GM23248 (cell line): ENCODE results near the gene YPEL1.

Source experiments
- EZH2 ChIP-seq: fragments of 200-600 bp; sonication (generic); IDR thresholded peaks from 2 replicates; pipeline ENCODE4 v1.6.1; 2018; ENCODE audit warnings: antibody characterized with exemption, mild to moderate bottlenecking; ENCODE audit not compliant: insufficient read depth, poor library complexity, severe bottlenecking
- EZH2phosphoT487 ChIP-seq: fragments of 200-600 bp; sonication (generic); IDR thresholded peaks from 2 replicates; pipeline ENCODE4 v1.6.1; 2018; ENCODE audit warnings: antibody characterized with exemption, moderate library complexity, mild to moderate bottlenecking, low read depth; ENCODE audit not compliant: insufficient read depth

- no peak for TF ChIP-seq EZH2phosphoT487
- TF ChIP-seq EZH2, result no peak
Observed at GRCh38 chr22:21701384-21701971, 34.1 kb downstream of the YPEL1 start.
